Measurements from ENCODE around the gene BCL3.
"Not testable (repeated sequence)": the region's sequence is repeated elsewhere in the genome, so short reads cannot be mapped to it uniquely, and the experiment has no call there.

BCL3 gene

DNA sequence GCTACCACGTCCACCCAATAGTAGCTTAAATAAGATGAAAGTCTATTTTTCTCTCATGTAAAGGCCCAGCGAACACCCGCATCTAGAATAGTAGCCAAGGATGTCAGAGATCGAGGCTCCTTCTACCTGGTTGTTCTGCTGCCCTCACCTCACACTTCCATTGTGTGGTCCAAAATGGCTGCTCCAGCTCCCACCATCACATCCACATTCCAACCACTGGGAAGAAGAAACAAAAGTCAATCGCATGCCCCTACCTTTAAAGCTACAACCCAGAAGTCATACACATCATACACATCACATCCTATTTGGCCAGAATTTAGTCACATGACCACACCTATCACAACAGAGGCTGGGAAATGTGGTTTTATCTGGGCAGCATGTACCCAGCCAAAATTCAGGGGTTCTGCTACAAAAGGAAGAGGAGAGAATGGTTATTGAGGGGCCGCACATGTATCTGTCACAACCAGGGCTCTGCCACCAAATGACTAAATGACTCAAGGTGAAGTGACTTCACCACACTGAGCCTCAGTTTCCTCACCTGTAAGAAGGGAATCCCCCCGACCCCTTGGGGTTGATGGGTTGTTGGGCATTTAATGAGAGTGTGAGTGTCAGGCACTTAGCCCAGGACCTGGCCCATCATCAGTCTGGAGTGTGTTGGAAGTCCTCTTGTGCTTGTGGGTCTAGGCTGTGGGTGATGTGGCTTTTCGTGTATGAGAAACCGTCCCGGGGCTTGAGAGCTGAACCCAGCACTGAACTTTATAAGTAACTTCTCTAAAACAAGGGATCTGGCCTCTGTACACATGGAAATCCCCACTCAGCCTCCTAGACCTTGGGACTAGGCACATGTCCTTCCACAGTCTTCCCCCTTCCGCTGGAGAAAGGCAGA is 19.0 kb downstream of the BCL3 start:
- H4K20me1 ChIP-seq (ENCODE audit: insufficient read depth, low read length) = no peaks in the 10 kb centered on the region
- no peak overlapping the region for H3K9ac ChIP-seq (ENCODE audit: low read length)
- peaks cover 7% of the 10 kb centered on the region for H3K4me1 ChIP-seq (ENCODE audit: insufficient read depth, low read length, severe bottlenecking)
- H3K4me3 ChIP-seq (ENCODE audit: low read depth, low read length, poor library complexity, severe bottlenecking) = no peak overlapping the region
- H2AFZ ChIP-seq (ENCODE audit: low read length) = no peak overlapping the region
- no peaks in the 10 kb centered on the region for H3K79me2 ChIP-seq (ENCODE audit: insufficient read depth, low read length)
- H3K27ac ChIP-seq (ENCODE audit: low read depth, low read length, poor library complexity, severe bottlenecking) = no peak overlapping the region
- TF ChIP-seq EZH2 (IDR thresholded peaks at IDR 0.05; ENCODE audit: borderline replicate concordance, low read length) = no peak
- no peak for TF ChIP-seq CTCF (IDR thresholded peaks at IDR 0.05; ENCODE audit: low read length)
- H3K4me2 ChIP-seq (ENCODE audit: low read length) = no peak overlapping the region
- H3K27me3 ChIP-seq (ENCODE audit: insufficient read depth, low read length) = peaks cover 4% of the 10 kb centered on the region; the same call in 1 of the 2 replicates
- H3K36me3 ChIP-seq (ENCODE audit: insufficient read depth, low read length) = no peaks in the 10 kb centered on the region; the same call in 1 of the 2 replicates
- no peaks in the 10 kb centered on the region for H3K9me2 ChIP-seq (ENCODE audit: low read depth, low read length)
- 0 out of 2 replicates have a peak, but pooled peaks cover 3% of the 10 kb centered on the region for H3K9me3 ChIP-seq (ENCODE audit: low read length)
- no peaks in the 10 kb centered on the region for H3F3A ChIP-seq (ENCODE audit: insufficient read depth, low read length)

DNA sequence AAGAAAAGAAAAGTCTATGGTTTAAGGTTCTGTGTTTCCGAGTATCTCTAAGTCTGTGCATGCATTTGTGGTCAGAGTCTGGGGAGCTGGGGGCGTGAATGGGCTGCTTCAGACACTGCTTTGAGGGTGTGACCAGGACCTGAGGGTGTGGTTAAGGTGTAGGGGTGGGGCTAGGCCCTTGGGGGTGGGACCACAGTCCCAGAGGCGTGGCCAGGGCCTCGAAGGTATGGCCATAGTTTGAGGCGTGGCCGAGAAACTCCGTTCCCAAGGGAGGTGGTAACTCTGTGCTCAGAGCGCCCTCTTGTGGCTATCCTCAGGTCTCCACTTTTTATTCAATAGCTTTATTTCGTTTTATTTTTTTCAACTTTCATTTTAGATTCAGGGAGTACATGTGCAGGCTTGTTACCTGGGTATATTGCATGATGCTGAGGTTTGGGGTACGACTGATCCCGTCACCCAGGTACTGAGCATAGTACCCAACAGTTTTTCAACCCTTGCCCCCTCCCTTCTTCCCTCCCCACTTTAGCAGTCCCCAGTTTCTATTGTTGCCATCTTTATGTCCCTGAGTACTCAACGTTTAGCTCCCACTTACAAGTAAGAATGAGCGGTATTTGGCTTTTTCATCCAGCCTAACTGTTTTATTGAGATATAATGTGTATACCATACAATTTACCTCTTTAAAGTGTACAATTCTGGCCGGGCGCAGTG is 22.2 kb downstream of the BCL3 start:
- no peaks in the 10 kb centered on the region; the same call in 1 of the 2 replicates for H3K36me3 ChIP-seq (ENCODE audit: insufficient read depth, low read length)
- H3K4me1 ChIP-seq (ENCODE audit: insufficient read depth, low read length, severe bottlenecking) = peaks cover 7% of the 10 kb centered on the region
- no peaks in the 10 kb centered on the region for H3K79me2 ChIP-seq (ENCODE audit: insufficient read depth, low read length)
- peak overlapping the region; percentile 19 for H3K4me3 ChIP-seq (ENCODE audit: low read depth, low read length, poor library complexity, severe bottlenecking)
- peak; percentile 72 for TF ChIP-seq CTCF (IDR thresholded peaks at IDR 0.05; ENCODE audit: low read length)
- TF ChIP-seq EZH2 (IDR thresholded peaks at IDR 0.05; ENCODE audit: borderline replicate concordance, low read length) = no peak
- 0 out of 2 replicates have a peak overlapping the region, but pooled peaks have one; percentile 16 for H3K9ac ChIP-seq (ENCODE audit: low read length)
- H2AFZ ChIP-seq (ENCODE audit: low read length) = no peak overlapping the region
- H3K9me2 ChIP-seq (ENCODE audit: low read depth, low read length) = no peaks in the 10 kb centered on the region
- peaks cover 9% of the 10 kb centered on the region; the same call in 1 of the 2 replicates for H3K27me3 ChIP-seq (ENCODE audit: insufficient read depth, low read length)
- H3K9me3 ChIP-seq (ENCODE audit: low read length) = 0 out of 2 replicates have a peak, but pooled peaks cover 3% of the 10 kb centered on the region
- H3K27ac ChIP-seq (ENCODE audit: low read depth, low read length, poor library complexity, severe bottlenecking) = no peak overlapping the region
- no peaks in the 10 kb centered on the region for H3F3A ChIP-seq (ENCODE audit: insufficient read depth, low read length)
- H4K20me1 ChIP-seq (ENCODE audit: insufficient read depth, low read length) = no peaks in the 10 kb centered on the region
- H3K4me2 ChIP-seq (ENCODE audit: low read length) = peak overlapping the region; percentile 43; the same call in 1 of the 2 replicates

DNA sequence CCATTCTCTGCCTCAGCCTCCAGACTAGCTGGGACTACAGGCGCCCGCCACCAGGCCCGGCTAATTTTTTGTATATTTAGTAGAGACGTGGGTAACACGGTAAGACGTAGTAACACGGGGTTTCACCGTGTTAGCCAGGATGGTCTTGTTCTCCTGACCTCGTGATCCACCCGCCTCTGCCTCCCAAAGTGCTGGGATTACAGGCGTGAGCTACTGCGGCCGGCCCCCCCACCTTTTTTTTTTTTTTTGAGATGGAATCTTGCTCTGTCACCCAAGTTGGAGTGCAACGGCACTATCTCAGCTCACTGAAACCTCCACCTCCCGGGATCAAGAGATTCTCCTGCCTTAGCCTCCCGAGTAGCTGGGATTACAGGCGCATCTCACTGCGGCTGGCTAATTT is 23.6 kb downstream of the BCL3 start:
- not testable (repeated sequence) for H3K9me3 ChIP-seq (ENCODE audit: low read length); H3K27ac ChIP-seq (ENCODE audit: low read depth, low read length, poor library complexity, severe bottlenecking); H3K79me2 ChIP-seq (ENCODE audit: insufficient read depth, low read length); H3K4me1 ChIP-seq (ENCODE audit: insufficient read depth, low read length, severe bottlenecking); H3K27me3 ChIP-seq (ENCODE audit: insufficient read depth, low read length); H3F3A ChIP-seq (ENCODE audit: insufficient read depth, low read length); H2AFZ ChIP-seq (ENCODE audit: low read length); H3K4me3 ChIP-seq (ENCODE audit: low read depth, low read length, poor library complexity, severe bottlenecking); H3K9me2 ChIP-seq (ENCODE audit: low read depth, low read length); H4K20me1 ChIP-seq (ENCODE audit: insufficient read depth, low read length); H3K4me2 ChIP-seq (ENCODE audit: low read length); H3K9ac ChIP-seq (ENCODE audit: low read length); H3K36me3 ChIP-seq (ENCODE audit: insufficient read depth, low read length)
